HepG2 (cell line): ENCODE measurements around the gene NECTIN2. TPM values are rescaled to one million over a fixed set of nuclear protein-coding genes. Genes with fewer than 3 reads are reported as not detected.
A peak's percentile ranks its signal among the peaks of the same experiment; 100 is the strongest.

Experiments
- ATF6 ChIP-seq: sonication (generic); formaldehyde crosslinking; conservative IDR thresholded peaks from 2 replicates; pipeline ENCODE4 v1.4.0; 2020; ENCODE audit warnings: missing genetic modification reagents
- CHCHD3 ChIP-seq: sonication (generic); formaldehyde crosslinking; IDR thresholded peaks from 2 replicates; pipeline ENCODE4 v1.8.0; 2022; ENCODE audit warnings: mild to moderate bottlenecking, missing genetic modification reagents, moderate library complexity
- KDM4B ChIP-seq: sonication (generic); formaldehyde crosslinking; IDR thresholded peaks from 2 replicates; pipeline ENCODE4 v1.4.0; 2020; ENCODE audit warnings: missing genetic modification reagents
- MAZ ChIP-seq, 2 experiments: sonication (generic) in 1 of 2; formaldehyde crosslinking in 1 of 2; IDR thresholded peaks; 2 replicates each; pipeline versions ENCODE4 v1.5.0 to v1.6.1; 2012 to 2020; ENCODE audit warnings: low read depth in 2 of 2, mild to moderate bottlenecking in 2 of 2, borderline replicate concordance in 1 of 2, improper control_type of control experiment in 1 of 2, low read length in 1 of 2, missing genetic modification reagents in 1 of 2, moderate library complexity in 1 of 2
- MBNL3 ChIP-seq: fragments of 250-450 bp; sonication (Bioruptor Pico); conservative IDR thresholded peaks from 2 replicates; pipeline ENCODE4 v1.8.0; 2022; ENCODE audit warnings: mild to moderate bottlenecking, inconsistent platforms
- NKX3-1 ChIP-seq: sonication (generic); formaldehyde crosslinking; IDR thresholded peaks from 2 replicates; pipeline ENCODE4 v1.5.0; 2020; ENCODE audit warnings: missing genetic modification reagents
- NONO ChIP-seq, 2 experiments: fragments of 450-650 bp in 1 of 2; sonication (generic) in 1 of 2; formaldehyde crosslinking in 1 of 2; IDR thresholded peaks in 1 of 2; conservative IDR thresholded peaks in 1 of 2; 2 replicates each; pipeline versions ENCODE4 v1.6.1 to v1.8.0; 2017 to 2022; ENCODE audit warnings: mild to moderate bottlenecking in 1 of 2, missing genetic modification reagents in 1 of 2, moderate library complexity in 1 of 2
- PHF8 ChIP-seq: sonication (generic); formaldehyde crosslinking; IDR thresholded peaks from 2 replicates; pipeline ENCODE4 v1.5.0; 2020; ENCODE audit warnings: missing genetic modification reagents
- SOX5 ChIP-seq: IDR thresholded peaks from 2 replicates; pipeline ENCODE4 v1.6.1; 2016; ENCODE audit warnings: borderline replicate concordance
- ZKSCAN5 ChIP-seq: sonication (generic); formaldehyde crosslinking; IDR thresholded peaks from 2 replicates; pipeline ENCODE4 v1.5.1; 2020; ENCODE audit warnings: mild to moderate bottlenecking, missing genetic modification reagents
- ZNF329 ChIP-seq: sonication (generic); formaldehyde crosslinking; IDR thresholded peaks from 2 replicates; pipeline ENCODE4 v1.9.0; 2021; ENCODE audit warnings: low read depth, mild to moderate bottlenecking, missing genetic modification reagents
- ZNF33A ChIP-seq: sonication (generic); formaldehyde crosslinking; IDR thresholded peaks from 2 replicates; pipeline ENCODE4 v1.5.1; 2020; ENCODE audit warnings: missing genetic modification reagents, mild to moderate bottlenecking, moderate library complexity, borderline replicate concordance
- ZNF407 ChIP-seq: sonication (generic); formaldehyde crosslinking; IDR thresholded peaks from one replicate; pipeline ENCODE4 v1.5.1; 2020; ENCODE audit warnings: mild to moderate bottlenecking, missing genetic modification reagents; ENCODE audit errors: not compliant biosample characterization
- ZNF501 ChIP-seq: sonication (generic); formaldehyde crosslinking; IDR thresholded peaks from 2 replicates; pipeline ENCODE4 v1.5.1; 2020; ENCODE audit warnings: mild to moderate bottlenecking, moderate library complexity, missing genetic modification reagents
- ZNF589 ChIP-seq: sonication (generic); formaldehyde crosslinking; conservative IDR thresholded peaks from 2 replicates; pipeline ENCODE4 v1.8.0; 2022; ENCODE audit warnings: mild to moderate bottlenecking, moderate library complexity, missing genetic modification reagents
- ZNF691 ChIP-seq: sonication (generic); formaldehyde crosslinking; IDR thresholded peaks from 2 replicates; pipeline ENCODE4 v1.4.0; 2020; ENCODE audit warnings: missing genetic modification reagents, low read depth, mild to moderate bottlenecking, borderline replicate concordance
- ZNF83 ChIP-seq: sonication (generic); formaldehyde crosslinking; IDR thresholded peaks from 2 replicates; pipeline ENCODE4 v1.4.0; 2020; ENCODE audit warnings: missing genetic modification reagents, mild to moderate bottlenecking, borderline replicate concordance
- polyA plus RNA-seq, 8 experiments: library from polyadenylated mRNA; depleted of rRNA in 3 of 8; stranded (reverse) in 7 of 8; unstranded in 1 of 8; fragments of >200 nt; fragmentation: Illumina TruSeq in 4 of 8; extraction: Trizol in 4 of 8; gene quantifications; 2 replicates each; pipeline versions ENCODE4 v1.2.1 to v1.2.3, GENCODE V29; 2011 to 2016; ENCODE audit warnings: low read depth in 4 of 8, missing spikeins in 1 of 8, mixed read lengths in 1 of 8; ENCODE audit not compliant: insufficient read depth in 1 of 8
- total RNA-seq, 5 experiments: library from RNA; depleted of rRNA; stranded (reverse); fragments of >200 nt; fragmentation: Illumina TruSeq; extraction: Trizol; gene quantifications; 2 replicates each; pipeline ENCODE4 v1.2.3, GENCODE V29; 2016; ENCODE audit warnings: low read depth in 1 of 5

The NECTIN2 gene
- total and polyA plus RNA-seq, 2 of the 13 experiments (the other 11 are each of a cell fraction or from before 2014, with no cell fraction given) = 75.4 to 114 TPM

- TF ChIP-seq ATF6 = no peak
- TF ChIP-seq ZNF33A (CRISPR knock-in tag) = no peak
- TF ChIP-seq ZNF691 (CRISPR knock-in tag) = no peak
- TF ChIP-seq KDM4B (CRISPR knock-in tag) = no peak
- TF ChIP-seq CHCHD3 = no peak
- no peak for TF ChIP-seq ZKSCAN5 (CRISPR knock-in tag)
- no peak for TF ChIP-seq ZNF83 (CRISPR knock-in tag)
- TF ChIP-seq ZNF329 (CRISPR knock-in tag) = peak; percentile 75; the same call in 1 of the 2 replicates
- peak; percentile 25 for TF ChIP-seq ZNF407 (CRISPR knock-in tag)
- TF ChIP-seq NKX3-1 (CRISPR knock-in tag) = 0 out of 2 replicates have a peak, but pooled peaks have one; percentile 15
- peak; percentile 20; the same call in 1 of the 2 replicates for TF ChIP-seq MAZ (IDR thresholded peaks at IDR 0.05; ENCODE audit: borderline replicate concordance, low read depth, low read length)
- peak; percentile 47; the same call in 1 of the 2 replicates for TF ChIP-seq MAZ (CRISPR knock-in tag; IDR thresholded peaks at IDR 0.05; ENCODE audit: low read depth)
- TF ChIP-seq MBNL3 (CRISPR knock-in tag) = no peak
- no peak for TF ChIP-seq NONO (IDR thresholded peaks at IDR 0.05)
- peak; percentile 66 for TF ChIP-seq NONO (CRISPR knock-in tag; conservative IDR thresholded peaks at IDR 0.05)
- TF ChIP-seq SOX5 = no peak
- TF ChIP-seq ZNF589 (CRISPR knock-in tag) = 0 out of 2 replicates have a peak, but pooled peaks have one; percentile 9
- no peak; the same call in 1 of the 2 replicates for TF ChIP-seq ZNF501 (CRISPR knock-in tag)
- TF ChIP-seq PHF8 (CRISPR knock-in tag) = peak; percentile 51
These were observed 59.5 kb downstream of the NECTIN2 start, which contains the start of gene APOE (continued) for GRCh38 chr19:44905437-44906160.
